Fibroblast of pulmonary artery (primary cell): ENCODE data around the gene SLFN12.
"Not testable (repeated sequence)": the region's sequence is repeated elsewhere in the genome, so short reads cannot be mapped to it uniquely, and the experiment has no call there.

Experiments used
- DNase-seq: peaks from one replicate; pipeline ENCODE4 v3.0.0-alpha.2; 2010; ENCODE audit warnings: low read depth
- H3K4me3 ChIP-seq: replicated peaks from 2 replicates; pipeline ENCODE4 v1.5.1; 2011; ENCODE audit warnings: low read depth, mild to moderate bottlenecking, control low read depth, low read length, moderate library complexity
- CTCF ChIP-seq: IDR thresholded peaks from 2 replicates; pipeline ENCODE4 v1.5.1; 2011; ENCODE audit warnings: mild to moderate bottlenecking, control low read depth, low read length, inconsistent platforms; ENCODE audit errors: missing control alignments

The SLFN12 gene

GRCh38 chr17:35433075-35433894 lies 985 bp upstream of the SLFN12 start:
- DNase-seq, result peak; percentile 99
- TF ChIP-seq CTCF, result peak; percentile 43
- H3K4me3 ChIP-seq, result peak overlapping the region; percentile 84

- no peak overlapping the region for H3K4me3 ChIP-seq
- no peak for DNase-seq
- no peak for TF ChIP-seq CTCF
These were observed 2.6 kb downstream of the SLFN12 start for GRCh38 chr17:35429702-35430101.

GRCh38 chr17:35428229-35428628 lies 4.1 kb downstream of the SLFN12 start:
- H3K4me3 ChIP-seq, result no peak overlapping the region
- no peak for TF ChIP-seq CTCF
- DNase-seq, result no peak

GRCh38 chr17:35423761-35424160 lies 8.5 kb downstream of the SLFN12 start:
- DNase-seq, result peak; percentile 20
- TF ChIP-seq CTCF, result no peak
- no peak overlapping the region for H3K4me3 ChIP-seq

GRCh38 chr17:35421069-35421468 lies 11.2 kb downstream of the SLFN12 start:
- not testable (repeated sequence) for DNase-seq, H3K4me3 ChIP-seq

GRCh38 chr17:35416659-35417058 lies 15.6 kb downstream of the SLFN12 start:
- no peak overlapping the region for H3K4me3 ChIP-seq
- no peak for TF ChIP-seq CTCF
- DNase-seq, result no peak

- H3K4me3 ChIP-seq, DNase-seq: not testable (repeated sequence)
These were observed 17.6 kb downstream of the SLFN12 start for GRCh38 chr17:35414707-35415106.

- no peak for TF ChIP-seq CTCF
These were observed 18.1 kb downstream of the SLFN12 start for GRCh38 chr17:35414247-35414646.

More at GRCh38 chr17:35414247-35414646, 18.1 kb downstream of the SLFN12 start:
- no peak for DNase-seq
- H3K4me3 ChIP-seq, result no peak overlapping the region
